ENCODE measurements around the gene PTDSS2.
A peak's percentile ranks its signal among the peaks of the same experiment; 100 is the strongest.

Gene PTDSS2

DNA sequence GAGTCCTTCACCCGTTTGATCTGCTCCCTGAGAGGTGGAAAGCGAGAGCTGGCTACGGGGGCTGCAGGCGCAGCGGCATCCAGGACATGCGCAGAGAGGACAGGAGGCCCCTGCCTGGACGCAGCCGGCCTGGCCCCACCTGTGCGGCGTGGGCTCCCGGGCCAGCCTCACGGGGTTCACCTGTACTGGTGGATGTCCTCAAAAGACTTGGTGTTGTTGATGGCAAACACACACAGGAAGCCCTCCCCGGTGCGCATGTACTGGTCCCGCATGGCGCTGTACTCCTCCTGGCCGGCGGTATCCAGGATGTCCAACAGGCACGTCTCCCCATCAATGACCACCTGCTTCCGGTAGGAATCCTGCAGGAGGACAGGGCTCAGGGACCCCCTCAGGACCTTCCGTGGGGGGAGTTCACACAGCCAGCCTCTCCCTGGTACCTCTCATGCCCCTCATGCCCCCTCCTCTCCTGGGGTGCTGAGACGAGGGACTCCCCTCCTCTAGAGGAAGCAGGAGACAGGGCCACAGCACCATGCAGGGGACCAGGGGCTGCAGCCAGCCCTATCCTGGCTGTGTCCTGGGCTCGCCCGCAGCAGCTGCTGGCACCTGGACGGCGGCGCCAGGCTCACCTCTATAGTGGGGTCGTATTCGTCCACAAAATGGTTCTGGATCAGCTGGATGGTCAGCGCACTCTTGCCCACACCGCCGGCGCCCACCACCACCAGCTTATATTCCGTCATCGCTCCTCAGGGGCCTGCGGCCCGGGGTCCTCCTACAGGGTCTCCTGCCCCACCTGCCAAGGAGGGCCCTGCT, 83.7 kb downstream of the PTDSS2 start:
- DNase-seq: no peak

DNA sequence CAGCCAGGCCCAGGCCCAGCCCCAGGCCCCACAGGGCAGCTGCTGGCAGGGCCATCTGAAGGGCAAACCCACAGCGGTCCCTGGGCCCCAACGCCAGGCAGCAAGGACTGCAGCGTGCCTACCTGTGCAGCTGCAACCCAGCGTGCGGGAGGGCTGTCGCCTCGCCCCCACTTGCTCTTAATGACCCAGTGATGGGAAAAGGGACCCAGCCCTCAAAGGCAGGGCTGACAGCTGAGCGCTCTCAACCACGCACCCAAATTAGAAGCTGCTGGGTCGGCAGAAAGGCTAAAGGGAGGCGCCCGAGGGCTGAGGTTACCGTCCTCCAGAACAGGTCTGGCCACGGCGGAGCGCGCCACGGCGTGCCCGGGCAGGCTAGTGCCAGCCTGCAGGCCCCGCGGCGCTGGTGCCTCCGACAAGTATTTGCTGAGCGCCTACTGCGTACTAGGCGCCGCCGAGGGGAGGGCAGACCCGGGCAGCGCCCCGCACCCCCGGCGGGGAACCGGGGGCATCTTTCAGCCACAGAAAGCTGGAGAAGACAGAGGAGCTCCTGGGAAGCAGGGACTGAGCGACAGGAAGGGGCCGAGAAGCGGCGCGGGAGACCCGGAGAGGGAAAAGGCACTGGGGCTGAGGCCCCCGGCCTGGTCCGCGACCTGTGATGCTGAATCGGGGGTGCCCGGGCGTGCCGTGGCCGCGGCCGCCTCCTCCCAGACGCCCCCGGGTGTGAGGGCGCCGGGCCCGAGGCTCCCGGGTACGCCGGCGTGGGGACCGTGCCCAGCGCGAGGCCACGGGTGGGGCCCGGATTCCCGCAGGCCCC, 84.5 kb downstream of the PTDSS2 start:
- DNase-seq: no peak

GRCh38 chr11:535210-535518, 85.1 kb downstream of the PTDSS2 start:
- DNase-seq: no peak

DNA sequence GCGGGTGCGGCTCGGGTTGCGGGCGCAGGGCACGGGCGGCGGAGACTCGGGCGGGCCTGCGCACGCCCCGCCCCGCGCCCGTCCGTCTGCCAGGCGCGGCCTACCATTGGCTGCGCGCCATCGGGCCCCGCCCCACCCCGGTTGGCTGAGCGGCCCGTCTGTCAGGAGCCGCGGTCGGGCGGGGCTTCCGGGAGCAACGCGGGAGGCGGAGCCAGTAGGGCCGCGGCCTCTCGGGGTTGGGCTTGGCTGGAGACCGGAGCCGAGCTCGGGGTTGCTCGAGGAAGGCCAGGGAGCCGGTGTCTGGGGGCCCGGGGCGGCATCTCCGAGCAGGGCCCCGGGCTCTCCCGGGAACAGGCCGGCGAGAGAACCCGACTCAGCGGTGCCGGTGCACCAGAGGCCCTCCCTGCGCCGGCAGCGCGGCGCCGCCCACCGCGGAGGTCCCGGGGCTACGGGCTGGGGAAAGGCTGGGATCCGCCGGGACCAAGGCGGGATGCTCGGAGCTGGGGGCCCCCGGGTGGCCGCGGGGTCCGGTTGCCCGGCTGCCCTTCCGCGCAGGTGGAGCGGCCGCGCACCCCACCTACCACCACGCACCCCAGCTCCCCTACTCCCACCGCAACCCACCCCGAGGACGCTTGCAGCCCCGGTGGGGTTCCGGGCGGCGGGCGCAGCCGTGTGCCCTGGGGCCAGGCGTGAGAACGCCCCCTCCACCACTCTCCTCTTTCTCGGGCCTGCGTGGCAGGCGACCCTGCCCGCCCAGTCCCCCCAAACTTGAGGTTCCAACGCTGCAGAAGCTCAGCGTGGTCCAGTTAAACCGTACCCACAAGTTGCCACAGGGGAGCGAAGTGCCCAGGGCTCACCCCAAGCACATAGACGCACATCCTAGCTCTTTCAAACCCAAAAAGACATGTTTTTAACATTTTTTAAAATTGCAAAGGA, 85.7 kb downstream of the PTDSS2 start, which contains the start of gene HRAS:
TSS of gene HRAS (minus strand) at position 58 of the 936 bp plus-strand sequence.
- peak; percentile 95 for DNase-seq

DNA sequence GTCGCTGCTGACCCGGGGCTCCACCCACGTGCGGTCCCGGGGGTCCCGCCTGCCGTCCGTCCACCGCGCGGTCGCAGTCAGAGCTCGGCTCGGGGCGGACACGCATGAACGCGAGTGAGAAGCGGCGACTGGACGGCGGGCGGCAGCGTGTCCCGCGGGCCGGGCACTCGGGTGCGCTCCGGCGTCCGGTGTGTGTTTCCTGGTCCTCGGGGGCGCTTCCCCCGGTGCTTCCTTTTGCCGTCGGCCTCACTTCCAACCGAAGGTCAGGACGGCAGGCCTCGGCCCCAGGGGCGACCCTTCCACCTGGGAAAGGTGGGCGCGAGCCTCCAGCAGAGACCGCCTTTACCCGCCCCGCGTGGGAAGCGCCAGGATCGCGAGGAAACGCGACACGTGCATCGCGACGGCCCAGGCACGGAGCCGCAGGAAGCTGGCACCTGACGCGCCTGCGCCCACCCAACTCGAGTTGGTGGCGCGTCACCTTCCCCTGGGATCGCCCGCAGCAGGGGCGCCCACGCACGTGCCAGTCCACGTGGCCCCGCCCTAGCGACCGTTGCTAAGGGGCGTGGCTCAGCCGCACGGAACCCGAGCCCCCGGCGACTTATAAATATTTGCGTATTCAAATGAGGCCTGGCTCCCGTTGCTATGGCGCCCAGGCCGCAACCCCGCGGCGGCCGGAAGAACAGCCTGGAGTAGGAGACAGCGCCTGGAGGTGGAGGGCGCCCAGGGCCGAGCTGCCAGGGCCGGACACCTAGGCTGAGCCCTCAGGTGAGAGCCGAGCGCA, 87.0 kb downstream of the PTDSS2 start, which contains the start of gene LRRC56:
TSS of gene LRRC56 (plus strand) at position 687 of the 781 bp plus-strand sequence. CDS start 3,158 bp downstream, outside the sequence.
- DNase-seq: peak; percentile 76

GRCh38 chr11:537622-538430, 87.7 kb downstream of the PTDSS2 start:
- DNase-seq: peak; percentile 20

DNA sequence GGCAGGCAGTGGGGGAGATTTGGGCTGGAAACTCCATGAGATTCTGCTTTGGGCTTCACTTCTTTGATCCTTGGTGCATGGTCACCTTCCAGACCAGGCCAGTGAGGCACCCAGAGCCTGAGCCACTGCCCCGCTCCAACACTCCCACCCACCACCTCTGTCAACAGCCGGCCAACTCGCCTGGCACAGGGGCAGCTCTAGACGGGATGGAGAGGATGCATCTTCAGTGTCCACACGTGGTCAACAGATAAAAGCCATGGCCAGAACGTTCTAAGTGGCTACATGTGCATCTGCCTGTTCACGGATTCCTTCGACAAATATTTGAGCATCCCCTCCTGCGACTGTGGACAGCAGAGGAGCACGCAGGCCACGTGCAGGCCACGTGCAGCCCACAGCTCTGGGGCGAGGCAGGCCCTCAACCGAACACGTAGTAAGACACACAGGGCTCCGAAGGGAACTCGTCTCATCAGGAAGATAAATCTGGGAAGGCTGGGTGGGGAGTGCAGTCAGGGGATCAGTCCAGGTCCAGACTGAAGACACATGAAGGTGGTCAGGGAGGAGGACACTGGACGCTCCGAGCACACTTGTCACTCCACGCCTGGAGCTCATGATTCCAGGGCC, 88.5 kb downstream of the PTDSS2 start:
- DNase-seq: peak; percentile 20

- DNase-seq: peak; percentile 22
Observed at GRCh38 chr11:539971-540481, 89.9 kb downstream of the PTDSS2 start.
